ENCODE measurements around the gene KIF17.

DNA sequence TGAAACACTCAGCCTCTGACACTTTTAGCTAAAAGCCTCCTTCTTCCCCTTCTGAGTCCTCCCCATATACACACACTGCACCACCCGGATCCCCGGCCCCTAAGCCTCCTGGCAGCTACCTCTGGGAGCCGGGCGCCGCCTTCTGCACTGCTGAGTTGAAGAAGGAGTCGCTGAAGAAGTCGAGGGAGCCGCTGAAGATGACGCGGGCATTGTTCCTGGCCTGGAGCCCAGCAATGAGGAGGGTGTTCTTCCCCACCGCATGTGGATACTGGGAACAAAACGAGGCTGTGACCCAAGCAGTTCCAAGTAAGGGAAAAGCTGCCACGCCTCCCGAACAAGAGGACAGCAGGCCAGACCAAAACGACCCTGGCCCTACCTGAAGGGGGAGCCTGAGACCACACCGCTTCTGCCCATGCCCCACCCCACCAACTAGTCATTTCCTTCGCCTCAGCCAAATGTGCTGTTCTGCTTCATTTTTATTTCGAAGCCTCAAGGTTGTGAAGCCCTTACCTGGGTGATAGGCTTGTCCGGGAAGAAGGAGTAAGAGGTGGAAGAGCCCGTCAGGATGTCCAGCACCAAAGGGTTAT, 63.6 kb downstream of the KIF17 start:
- TF ChIP-seq, protein P1, sequence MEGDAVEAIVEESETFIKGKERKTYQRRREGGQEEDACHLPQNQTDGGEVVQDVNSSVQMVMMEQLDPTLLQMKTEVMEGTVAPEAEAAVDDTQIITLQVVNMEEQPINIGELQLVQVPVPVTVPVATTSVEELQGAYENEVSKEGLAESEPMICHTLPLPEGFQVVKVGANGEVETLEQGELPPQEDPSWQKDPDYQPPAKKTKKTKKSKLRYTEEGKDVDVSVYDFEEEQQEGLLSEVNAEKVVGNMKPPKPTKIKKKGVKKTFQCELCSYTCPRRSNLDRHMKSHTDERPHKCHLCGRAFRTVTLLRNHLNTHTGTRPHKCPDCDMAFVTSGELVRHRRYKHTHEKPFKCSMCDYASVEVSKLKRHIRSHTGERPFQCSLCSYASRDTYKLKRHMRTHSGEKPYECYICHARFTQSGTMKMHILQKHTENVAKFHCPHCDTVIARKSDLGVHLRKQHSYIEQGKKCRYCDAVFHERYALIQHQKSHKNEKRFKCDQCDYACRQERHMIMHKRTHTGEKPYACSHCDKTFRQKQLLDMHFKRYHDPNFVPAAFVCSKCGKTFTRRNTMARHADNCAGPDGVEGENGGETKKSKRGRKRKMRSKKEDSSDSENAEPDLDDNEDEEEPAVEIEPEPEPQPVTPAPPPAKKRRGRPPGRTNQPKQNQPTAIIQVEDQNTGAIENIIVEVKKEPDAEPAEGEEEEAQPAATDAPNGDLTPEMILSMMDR (IDR thresholded peaks at IDR 0.05), result no peak
- TF ChIP-seq POLR2A (IDR thresholded peaks at IDR 0.05; ENCODE audit: low read length) (no peak), RCOR1 (IDR thresholded peaks at IDR 0.05; ENCODE audit: low read depth, low read length) (no peak), RNF2 (IDR thresholded peaks at IDR 0.05; ENCODE audit: borderline replicate concordance, low read depth) (no peak)
- TF ChIP-seq, protein P2, sequence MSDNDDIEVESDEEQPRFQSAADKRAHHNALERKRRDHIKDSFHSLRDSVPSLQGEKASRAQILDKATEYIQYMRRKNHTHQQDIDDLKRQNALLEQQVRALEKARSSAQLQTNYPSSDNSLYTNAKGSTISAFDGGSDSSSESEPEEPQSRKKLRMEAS (IDR thresholded peaks at IDR 0.05), result no peak
